ENCODE data around the gene MMEL1.

MMEL1 gene

GRCh38 chr1:2561898-2562895 lies 70.6 kb downstream of the MMEL1 start:
- TF ChIP-seq CTCF (IDR thresholded peaks at IDR 0.05; ENCODE audit: low read depth, low read length, missing control alignments): peak; percentile 46
- DNase-seq (ENCODE audit: extremely low read depth, low read depth): no peak
- H3K4me3 ChIP-seq (replicated peaks; ENCODE audit: low read depth, low read length): no peak overlapping the region

- DNase-seq (ENCODE audit: extremely low read depth, low read depth): no peak
- no peak overlapping the region for H3K4me3 ChIP-seq (replicated peaks; ENCODE audit: low read depth, low read length)
- TF ChIP-seq CTCF (IDR thresholded peaks at IDR 0.05; ENCODE audit: low read depth, low read length, missing control alignments): no peak
Observed at GRCh38 chr1:2561446-2561845, 71.4 kb downstream of the MMEL1 start.

- DNase-seq (ENCODE audit: extremely low read depth, low read depth): no peak
- H3K4me3 ChIP-seq (replicated peaks; ENCODE audit: low read depth, low read length): no peak overlapping the region
- no peak for TF ChIP-seq CTCF (IDR thresholded peaks at IDR 0.05; ENCODE audit: low read depth, low read length, missing control alignments)
Observed at GRCh38 chr1:2560299-2561073, 72.3 kb downstream of the MMEL1 start.

- no peak overlapping the region for H3K4me3 ChIP-seq (replicated peaks; ENCODE audit: low read depth, low read length)
- TF ChIP-seq CTCF (IDR thresholded peaks at IDR 0.05; ENCODE audit: low read depth, low read length, missing control alignments): no peak
- DNase-seq (ENCODE audit: extremely low read depth, low read depth): no peak
Observed at GRCh38 chr1:2559509-2560298, 73.1 kb downstream of the MMEL1 start.

- no peak overlapping the region for H3K4me3 ChIP-seq (replicated peaks; ENCODE audit: low read depth, low read length)
- TF ChIP-seq CTCF (IDR thresholded peaks at IDR 0.05; ENCODE audit: low read depth, low read length, missing control alignments): no peak
- no peak for DNase-seq (ENCODE audit: extremely low read depth, low read depth)
Observed at GRCh38 chr1:2558861-2559260, 74.0 kb downstream of the MMEL1 start.

GRCh38 chr1:2558420-2558819 lies 74.4 kb downstream of the MMEL1 start:
- no peak for TF ChIP-seq CTCF (IDR thresholded peaks at IDR 0.05; ENCODE audit: low read depth, low read length, missing control alignments)
- no peak for DNase-seq (ENCODE audit: extremely low read depth, low read depth)
- no peak overlapping the region for H3K4me3 ChIP-seq (replicated peaks; ENCODE audit: low read depth, low read length)
